ENCODE measurements around the gene BSN.

The BSN gene, protein sequence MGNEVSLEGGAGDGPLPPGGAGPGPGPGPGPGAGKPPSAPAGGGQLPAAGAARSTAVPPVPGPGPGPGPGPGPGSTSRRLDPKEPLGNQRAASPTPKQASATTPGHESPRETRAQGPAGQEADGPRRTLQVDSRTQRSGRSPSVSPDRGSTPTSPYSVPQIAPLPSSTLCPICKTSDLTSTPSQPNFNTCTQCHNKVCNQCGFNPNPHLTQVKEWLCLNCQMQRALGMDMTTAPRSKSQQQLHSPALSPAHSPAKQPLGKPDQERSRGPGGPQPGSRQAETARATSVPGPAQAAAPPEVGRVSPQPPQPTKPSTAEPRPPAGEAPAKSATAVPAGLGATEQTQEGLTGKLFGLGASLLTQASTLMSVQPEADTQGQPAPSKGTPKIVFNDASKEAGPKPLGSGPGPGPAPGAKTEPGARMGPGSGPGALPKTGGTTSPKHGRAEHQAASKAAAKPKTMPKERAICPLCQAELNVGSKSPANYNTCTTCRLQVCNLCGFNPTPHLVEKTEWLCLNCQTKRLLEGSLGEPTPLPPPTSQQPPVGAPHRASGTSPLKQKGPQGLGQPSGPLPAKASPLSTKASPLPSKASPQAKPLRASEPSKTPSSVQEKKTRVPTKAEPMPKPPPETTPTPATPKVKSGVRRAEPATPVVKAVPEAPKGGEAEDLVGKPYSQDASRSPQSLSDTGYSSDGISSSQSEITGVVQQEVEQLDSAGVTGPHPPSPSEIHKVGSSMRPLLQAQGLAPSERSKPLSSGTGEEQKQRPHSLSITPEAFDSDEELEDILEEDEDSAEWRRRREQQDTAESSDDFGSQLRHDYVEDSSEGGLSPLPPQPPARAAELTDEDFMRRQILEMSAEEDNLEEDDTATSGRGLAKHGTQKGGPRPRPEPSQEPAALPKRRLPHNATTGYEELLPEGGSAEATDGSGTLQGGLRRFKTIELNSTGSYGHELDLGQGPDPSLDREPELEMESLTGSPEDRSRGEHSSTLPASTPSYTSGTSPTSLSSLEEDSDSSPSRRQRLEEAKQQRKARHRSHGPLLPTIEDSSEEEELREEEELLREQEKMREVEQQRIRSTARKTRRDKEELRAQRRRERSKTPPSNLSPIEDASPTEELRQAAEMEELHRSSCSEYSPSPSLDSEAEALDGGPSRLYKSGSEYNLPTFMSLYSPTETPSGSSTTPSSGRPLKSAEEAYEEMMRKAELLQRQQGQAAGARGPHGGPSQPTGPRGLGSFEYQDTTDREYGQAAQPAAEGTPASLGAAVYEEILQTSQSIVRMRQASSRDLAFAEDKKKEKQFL (N-terminal part only)

DNA sequence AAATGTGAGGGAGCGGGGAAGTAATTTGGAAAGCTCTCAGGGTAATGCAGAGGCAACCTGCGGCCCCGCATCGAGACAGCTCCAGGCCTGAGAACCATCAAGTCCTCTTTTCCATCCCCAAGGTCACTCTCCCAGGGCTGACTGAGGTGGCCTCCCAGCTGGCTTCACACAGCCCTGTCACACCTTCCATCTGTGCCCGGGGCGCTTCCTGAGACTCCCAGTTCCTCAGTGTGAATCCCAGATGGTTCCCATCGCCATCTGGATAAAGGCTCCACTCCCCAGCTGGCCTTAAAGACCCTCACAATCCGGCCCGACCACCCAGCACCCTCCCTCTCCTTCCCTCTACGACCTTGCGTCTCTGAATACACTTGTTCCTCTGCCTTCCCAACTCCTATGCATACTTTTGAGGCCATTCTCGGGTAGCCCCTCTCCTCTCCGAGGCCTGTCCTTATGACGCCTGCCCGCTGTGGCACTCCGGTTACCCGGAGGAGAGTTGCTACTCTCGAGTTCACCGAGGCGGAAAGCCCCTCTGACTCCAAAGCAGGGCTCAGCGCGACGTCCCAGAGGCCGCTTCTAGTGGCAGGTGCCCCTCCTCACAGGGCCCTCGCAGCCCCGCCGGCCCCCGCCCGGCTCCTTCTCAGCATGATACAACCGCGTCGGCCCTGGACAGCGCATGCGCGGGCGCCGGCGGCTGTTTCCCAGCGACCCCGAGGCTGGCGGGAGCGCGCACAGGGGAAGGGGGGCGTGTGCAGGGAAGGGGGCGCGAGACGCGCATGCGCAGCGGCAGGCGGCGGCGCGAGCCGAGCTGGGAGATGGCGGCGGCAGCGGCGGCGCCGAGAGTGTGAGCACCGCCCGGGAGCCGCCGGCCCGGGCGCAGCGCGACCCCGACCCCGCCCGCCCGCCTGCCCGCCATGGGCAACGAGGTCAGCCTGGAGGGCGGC lies at the start of gene BSN:
Gene BSN, plus strand, starts transcription at position 786 of the 941 bp plus-strand sequence. Its CDS starts 126 bp downstream, at position 912.
- Histone ChIP-seq H3K36me3 (ENCODE audit: control insufficient read depth, insufficient read depth, low read length) (no peaks in the 10 kb centered on the region), H3K27me3 (ENCODE audit: control insufficient read depth, insufficient read depth, low read length) (no peaks in the 10 kb centered on the region), H3K9me3 (ENCODE audit: control insufficient read depth, insufficient read depth, low read length) (no peaks in the 10 kb centered on the region), H3K4me3 (ENCODE audit: low read length) (peak within 1 kb of the TSS; percentile 61; the same call in 1 of the 2 replicates), H3K27ac (ENCODE audit: low read length) (no peak within 1 kb of the TSS), H3K4me1 (ENCODE audit: control insufficient read depth, insufficient read depth, low read length) (peaks cover 4% of the 10 kb centered on the region)
- WGBS (ENCODE audit: insufficient coverage, insufficient read length): no CpG with 5 or more reads among the region's 76 CpGs
- peak; percentile 70 for DNase-seq (ENCODE audit: low read depth, low spot score)

DNA sequence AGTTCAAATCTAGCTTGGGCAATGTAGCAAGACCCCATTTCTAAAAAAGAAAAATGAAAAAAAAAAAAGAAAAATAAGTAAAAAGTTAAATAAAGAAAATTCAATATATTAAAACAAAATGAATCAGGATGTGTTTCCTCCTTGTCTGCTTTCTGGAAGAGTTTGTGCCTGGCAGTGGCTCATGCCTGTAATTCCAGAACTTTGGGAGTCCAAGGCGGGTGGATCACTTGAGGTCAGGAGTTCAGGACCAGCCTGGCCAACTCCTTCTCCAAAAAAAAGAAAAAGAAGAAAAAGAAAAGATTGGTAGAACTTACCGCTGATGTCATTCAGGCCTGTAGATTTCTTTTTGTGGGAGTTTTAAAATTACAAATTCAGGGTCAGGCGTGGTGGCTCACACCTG lies 47.4 kb upstream of the BSN start:
- H3K9me3 ChIP-seq (ENCODE audit: control insufficient read depth, insufficient read depth, low read length): no peaks in the 10 kb centered on the region
- H3K36me3 ChIP-seq (ENCODE audit: control insufficient read depth, insufficient read depth, low read length): peaks cover 8% of the 10 kb centered on the region
- H3K27me3 ChIP-seq (ENCODE audit: control insufficient read depth, insufficient read depth, low read length): no peaks in the 10 kb centered on the region
- H3K4me3 ChIP-seq (ENCODE audit: low read length): no peak overlapping the region
- no peaks in the 10 kb centered on the region for H3K4me1 ChIP-seq (ENCODE audit: control insufficient read depth, insufficient read depth, low read length)
- WGBS (ENCODE audit: insufficient coverage, insufficient read length): no CpG with 5 or more reads among the region's 3 CpGs
- DNase-seq (ENCODE audit: low read depth, low spot score): no peak
- H3K27ac ChIP-seq (ENCODE audit: low read length): no peak overlapping the region

DNA sequence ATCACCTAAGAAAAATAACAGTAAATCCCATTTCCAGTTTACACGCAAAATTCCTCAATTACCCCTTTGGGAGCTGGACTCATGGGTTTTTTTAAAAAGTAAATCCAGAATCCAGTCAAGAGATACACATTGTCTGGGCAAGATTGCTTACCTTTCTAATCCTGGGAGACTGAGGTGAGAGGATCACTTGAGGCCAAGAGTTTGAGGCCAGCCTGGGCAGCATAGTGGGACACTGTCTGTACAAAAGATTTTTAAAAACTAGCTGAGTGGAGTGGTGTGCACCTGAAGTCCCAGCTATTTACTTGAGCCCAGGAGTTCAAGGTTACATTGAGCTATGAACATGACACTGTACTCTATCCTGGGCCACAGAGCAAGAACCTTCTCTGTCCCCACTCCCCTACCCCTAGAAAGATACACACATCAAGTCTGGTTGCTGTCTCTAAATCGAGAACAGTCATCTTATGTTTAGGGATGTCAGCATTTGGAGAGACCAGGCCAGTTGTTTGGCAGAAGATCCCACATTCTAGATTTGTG lies 45.2 kb upstream of the BSN start:
- WGBS (ENCODE audit: insufficient coverage, insufficient read length): no CpG with 5 or more reads among the region's 2 CpGs
- Histone ChIP-seq H3K27ac (ENCODE audit: low read length) (no peak overlapping the region), H3K4me1 (ENCODE audit: control insufficient read depth, insufficient read depth, low read length) (no peaks in the 10 kb centered on the region), H3K4me3 (ENCODE audit: low read length) (no peak overlapping the region), H3K36me3 (ENCODE audit: control insufficient read depth, insufficient read depth, low read length) (peaks cover 8% of the 10 kb centered on the region), H3K27me3 (ENCODE audit: control insufficient read depth, insufficient read depth, low read length) (no peaks in the 10 kb centered on the region), H3K9me3 (ENCODE audit: control insufficient read depth, insufficient read depth, low read length) (no peaks in the 10 kb centered on the region)
- no peak for DNase-seq (ENCODE audit: low read depth, low spot score)

DNA sequence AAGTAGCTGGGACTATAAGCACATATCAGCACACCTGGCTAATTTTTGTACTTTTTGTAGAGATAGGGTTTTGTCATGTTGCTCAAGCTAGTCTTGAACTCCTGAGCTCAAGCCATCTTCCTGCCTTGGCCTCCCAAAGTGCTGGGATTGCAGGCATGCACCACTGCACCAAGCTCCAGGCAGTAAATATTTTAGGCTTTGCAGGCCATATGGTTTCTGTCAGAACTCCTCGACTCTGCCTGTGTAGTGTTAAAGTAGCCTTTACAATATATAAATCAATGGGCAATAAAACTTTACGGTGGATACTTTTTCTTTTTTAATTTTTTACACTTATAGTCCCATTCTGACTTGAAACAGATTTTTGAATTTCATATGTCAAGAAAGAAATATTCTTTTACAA lies 42.6 kb upstream of the BSN start:
- WGBS (ENCODE audit: insufficient coverage, insufficient read length): no CpG with 5 or more reads among the region's 2 CpGs
- no peaks in the 10 kb centered on the region for H3K27me3 ChIP-seq (ENCODE audit: control insufficient read depth, insufficient read depth, low read length)
- no peak for DNase-seq (ENCODE audit: low read depth, low spot score)
- no peak overlapping the region for H3K4me3 ChIP-seq (ENCODE audit: low read length)
- no peaks in the 10 kb centered on the region for H3K4me1 ChIP-seq (ENCODE audit: control insufficient read depth, insufficient read depth, low read length)
- no peak overlapping the region for H3K27ac ChIP-seq (ENCODE audit: low read length)
- peaks cover 14% of the 10 kb centered on the region for H3K36me3 ChIP-seq (ENCODE audit: control insufficient read depth, insufficient read depth, low read length)
- H3K9me3 ChIP-seq (ENCODE audit: control insufficient read depth, insufficient read depth, low read length): no peaks in the 10 kb centered on the region

DNA sequence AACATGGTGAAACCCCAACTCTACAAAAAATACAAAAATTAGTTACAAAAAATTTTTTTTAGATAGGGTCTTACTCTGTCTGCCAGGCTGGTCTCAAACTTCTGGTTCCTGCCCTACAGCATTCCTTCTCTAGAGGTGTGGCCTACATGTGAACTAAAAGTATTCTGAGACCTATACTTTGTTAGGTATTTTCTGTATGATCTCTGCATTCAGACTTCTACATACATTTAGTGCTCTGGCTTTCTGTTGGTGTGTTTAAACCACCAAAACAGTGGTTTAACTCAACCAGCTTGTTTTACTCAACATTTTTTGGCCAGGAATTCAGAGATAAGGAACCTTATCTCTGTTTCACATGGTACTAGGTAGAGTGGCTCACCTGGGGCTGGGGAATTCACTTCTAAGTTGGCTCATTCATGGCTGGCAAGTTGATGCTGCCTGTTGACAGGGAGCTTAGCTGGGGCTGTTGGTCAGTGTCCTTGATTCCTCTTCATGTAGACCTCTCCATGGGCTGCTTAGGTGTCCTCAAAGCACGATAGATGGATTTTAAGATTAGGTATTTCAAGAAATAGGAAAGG lies 41.4 kb upstream of the BSN start:
- Histone ChIP-seq H3K4me3 (ENCODE audit: low read length) (no peak overlapping the region), H3K4me1 (ENCODE audit: control insufficient read depth, insufficient read depth, low read length) (no peaks in the 10 kb centered on the region), H3K27ac (ENCODE audit: low read length) (no peak overlapping the region), H3K9me3 (ENCODE audit: control insufficient read depth, insufficient read depth, low read length) (no peaks in the 10 kb centered on the region), H3K27me3 (ENCODE audit: control insufficient read depth, insufficient read depth, low read length) (no peaks in the 10 kb centered on the region), H3K36me3 (ENCODE audit: control insufficient read depth, insufficient read depth, low read length) (peaks cover 14% of the 10 kb centered on the region)
- no peak for DNase-seq (ENCODE audit: low read depth, low spot score)
- WGBS (ENCODE audit: insufficient coverage, insufficient read length): no CpG with 5 or more reads among the region's 1 CpG

DNA sequence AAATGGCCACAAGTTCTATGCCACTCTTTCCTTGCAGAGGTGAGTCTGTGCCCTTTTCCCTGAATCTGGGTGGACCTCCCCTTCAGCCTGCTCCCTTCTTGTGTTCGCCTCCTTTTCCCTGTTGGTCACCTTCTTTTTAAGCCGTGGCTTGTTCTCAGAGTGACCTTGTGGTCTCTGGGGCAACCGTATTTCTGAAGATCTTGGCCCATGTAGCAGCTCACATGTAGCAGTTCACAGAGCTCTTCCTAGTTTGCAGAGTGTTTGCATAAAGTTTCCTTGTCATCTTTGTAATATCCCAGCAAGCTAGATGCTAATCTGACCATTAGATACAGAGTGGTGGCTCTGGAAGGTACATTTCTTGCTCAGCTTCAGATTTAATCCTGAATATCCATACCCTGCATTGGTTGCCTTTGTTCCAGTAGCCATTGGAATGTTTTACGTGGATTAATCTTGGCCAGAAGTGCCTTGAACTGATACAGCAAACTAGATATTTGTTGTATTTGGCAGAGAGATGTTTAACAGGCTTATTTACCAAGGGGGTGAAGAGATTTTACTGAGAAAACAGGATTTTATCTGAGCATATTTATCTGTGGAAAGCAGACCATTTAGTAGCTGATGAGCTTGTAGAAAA lies 40.7 kb upstream of the BSN start:
- no CpG with 5 or more reads among the region's 4 CpGs for whole genome bisulfite sequencing (ENCODE audit: insufficient coverage, insufficient read length)
- peaks cover 14% of the 10 kb centered on the region for H3K36me3 ChIP-seq (ENCODE audit: control insufficient read depth, insufficient read depth, low read length)
- H3K27me3 ChIP-seq (ENCODE audit: control insufficient read depth, insufficient read depth, low read length): no peaks in the 10 kb centered on the region

DNA sequence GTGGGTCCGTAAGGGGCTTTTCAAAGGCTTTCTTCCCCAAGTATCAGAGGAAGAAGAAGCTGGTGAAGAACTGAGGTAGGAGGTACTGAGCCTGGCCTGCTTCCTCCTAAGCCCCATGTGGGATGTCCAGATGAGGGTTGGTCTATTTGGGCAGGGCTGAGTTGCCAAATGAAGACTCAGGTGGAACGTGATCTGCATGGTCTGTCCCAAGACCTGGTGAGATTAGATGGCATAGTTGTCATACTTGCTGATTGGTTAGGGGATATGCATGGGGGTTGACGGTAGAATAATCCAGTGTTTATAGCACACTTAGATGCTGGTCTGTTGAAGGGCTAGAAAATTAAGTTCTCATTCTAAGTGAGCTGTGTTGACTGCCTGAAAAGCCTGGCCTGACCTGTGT lies 36.3 kb upstream of the BSN start:
- Histone ChIP-seq H3K27ac (ENCODE audit: low read length) (no peak overlapping the region), H3K4me3 (ENCODE audit: low read length) (no peak overlapping the region), H3K36me3 (ENCODE audit: control insufficient read depth, insufficient read depth, low read length) (peaks cover 6% of the 10 kb centered on the region; the same call in 1 of the 2 replicates), H3K9me3 (ENCODE audit: control insufficient read depth, insufficient read depth, low read length) (no peaks in the 10 kb centered on the region), H3K4me1 (ENCODE audit: control insufficient read depth, insufficient read depth, low read length) (no peaks in the 10 kb centered on the region), H3K27me3 (ENCODE audit: control insufficient read depth, insufficient read depth, low read length) (no peaks in the 10 kb centered on the region)
- no CpG with 5 or more reads among the region's 3 CpGs for WGBS (ENCODE audit: insufficient coverage, insufficient read length)
- no peak for DNase-seq (ENCODE audit: low read depth, low spot score)

More for the DNA sequence above, 40.7 kb upstream of the BSN start:
- Histone ChIP-seq H3K4me3 (ENCODE audit: low read length) (no peak overlapping the region), H3K4me1 (ENCODE audit: control insufficient read depth, insufficient read depth, low read length) (no peaks in the 10 kb centered on the region), H3K27ac (ENCODE audit: low read length) (no peak overlapping the region), H3K9me3 (ENCODE audit: control insufficient read depth, insufficient read depth, low read length) (no peaks in the 10 kb centered on the region)
- no peak for DNase-seq (ENCODE audit: low read depth, low spot score)

DNA sequence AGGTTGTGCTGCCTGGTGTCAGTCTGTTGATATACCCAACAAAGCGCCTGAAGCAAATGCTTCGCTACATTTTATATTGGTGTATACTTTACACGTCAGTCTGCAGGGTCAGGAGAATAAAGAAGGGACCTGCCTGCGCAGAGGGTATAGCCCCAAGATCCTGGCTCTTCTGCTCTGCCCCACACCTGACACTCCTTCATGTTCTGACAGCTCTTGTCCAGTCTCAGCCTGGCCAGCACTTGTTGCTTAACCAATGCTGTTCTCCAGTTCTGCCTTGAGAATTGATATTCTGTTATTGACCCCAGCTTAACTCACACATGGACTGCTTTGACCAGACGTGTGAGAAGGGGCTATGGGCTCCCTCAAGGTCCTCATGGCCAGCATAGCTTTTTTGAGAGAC lies 35.8 kb upstream of the BSN start:
- no CpG with 5 or more reads among the region's 5 CpGs for WGBS (ENCODE audit: insufficient coverage, insufficient read length)
- no peak for DNase-seq (ENCODE audit: low read depth, low spot score)
- no peaks in the 10 kb centered on the region for H3K4me1 ChIP-seq (ENCODE audit: control insufficient read depth, insufficient read depth, low read length)
- H3K9me3 ChIP-seq (ENCODE audit: control insufficient read depth, insufficient read depth, low read length): no peaks in the 10 kb centered on the region
- H3K27ac ChIP-seq (ENCODE audit: low read length): no peak overlapping the region
- H3K36me3 ChIP-seq (ENCODE audit: control insufficient read depth, insufficient read depth, low read length): peaks cover 6% of the 10 kb centered on the region; the same call in 1 of the 2 replicates
- no peak overlapping the region for H3K4me3 ChIP-seq (ENCODE audit: low read length)
- no peaks in the 10 kb centered on the region for H3K27me3 ChIP-seq (ENCODE audit: control insufficient read depth, insufficient read depth, low read length)

DNA sequence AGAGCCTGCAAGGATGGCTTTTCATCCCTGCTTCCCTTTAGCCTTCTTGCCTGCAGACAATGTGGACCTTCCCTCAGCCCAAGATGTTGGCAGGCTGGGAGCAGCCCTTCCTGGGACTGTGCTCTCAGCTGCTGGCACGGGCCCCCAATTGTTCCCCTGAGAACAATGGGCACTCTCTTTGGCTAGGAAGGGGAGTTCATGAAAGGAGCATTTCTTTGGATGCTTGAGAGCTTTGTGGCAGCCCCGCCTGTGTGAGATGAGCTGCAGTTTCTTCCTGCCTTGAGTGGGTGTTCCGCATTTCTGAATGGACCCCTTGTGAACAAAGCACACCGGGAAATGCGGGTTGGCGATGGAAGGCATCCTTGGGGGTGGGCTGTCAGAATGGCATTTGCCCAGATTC lies 35.0 kb upstream of the BSN start:
- DNase-seq (ENCODE audit: low read depth, low spot score): no peak
- H3K9me3 ChIP-seq (ENCODE audit: control insufficient read depth, insufficient read depth, low read length): no peaks in the 10 kb centered on the region
- H3K36me3 ChIP-seq (ENCODE audit: control insufficient read depth, insufficient read depth, low read length): peaks cover 6% of the 10 kb centered on the region; the same call in 1 of the 2 replicates
- no peak overlapping the region for H3K27ac ChIP-seq (ENCODE audit: low read length)
- no CpG with 5 or more reads among the region's 6 CpGs for WGBS (ENCODE audit: insufficient coverage, insufficient read length)
- H3K4me3 ChIP-seq (ENCODE audit: low read length): no peak overlapping the region
- H3K4me1 ChIP-seq (ENCODE audit: control insufficient read depth, insufficient read depth, low read length): no peaks in the 10 kb centered on the region
- H3K27me3 ChIP-seq (ENCODE audit: control insufficient read depth, insufficient read depth, low read length): no peaks in the 10 kb centered on the region
